ENCODE results near the gene FSTL5.

GRCh38 chr4:161881370-161881769 lies 282.4 kb downstream of the FSTL5 start:
- TF ChIP-seq POLR2A (IDR thresholded peaks at IDR 0.05; ENCODE audit: low read depth) (no peak), POLR2AphosphoS5 (IDR thresholded peaks at IDR 0.05) (no peak), EP300 (IDR thresholded peaks at IDR 0.05) (no peak)
- TF ChIP-seq, protein P1, sequence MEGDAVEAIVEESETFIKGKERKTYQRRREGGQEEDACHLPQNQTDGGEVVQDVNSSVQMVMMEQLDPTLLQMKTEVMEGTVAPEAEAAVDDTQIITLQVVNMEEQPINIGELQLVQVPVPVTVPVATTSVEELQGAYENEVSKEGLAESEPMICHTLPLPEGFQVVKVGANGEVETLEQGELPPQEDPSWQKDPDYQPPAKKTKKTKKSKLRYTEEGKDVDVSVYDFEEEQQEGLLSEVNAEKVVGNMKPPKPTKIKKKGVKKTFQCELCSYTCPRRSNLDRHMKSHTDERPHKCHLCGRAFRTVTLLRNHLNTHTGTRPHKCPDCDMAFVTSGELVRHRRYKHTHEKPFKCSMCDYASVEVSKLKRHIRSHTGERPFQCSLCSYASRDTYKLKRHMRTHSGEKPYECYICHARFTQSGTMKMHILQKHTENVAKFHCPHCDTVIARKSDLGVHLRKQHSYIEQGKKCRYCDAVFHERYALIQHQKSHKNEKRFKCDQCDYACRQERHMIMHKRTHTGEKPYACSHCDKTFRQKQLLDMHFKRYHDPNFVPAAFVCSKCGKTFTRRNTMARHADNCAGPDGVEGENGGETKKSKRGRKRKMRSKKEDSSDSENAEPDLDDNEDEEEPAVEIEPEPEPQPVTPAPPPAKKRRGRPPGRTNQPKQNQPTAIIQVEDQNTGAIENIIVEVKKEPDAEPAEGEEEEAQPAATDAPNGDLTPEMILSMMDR (IDR thresholded peaks at IDR 0.05), result no peak
